HG03139 (cell line): Measurements from ENCODE around the gene C12orf50.
A peak's percentile ranks its signal among the peaks of the same experiment; 100 is the strongest.
"Not testable (repeated sequence)": the region's sequence is repeated elsewhere in the genome, so short reads cannot be mapped to it uniquely, and the experiment has no call there.

Experiments used
- ATAC-seq: cut with Tn5 transposase; IDR thresholded peaks from one replicate; pipeline ENCODE4 v1.9.1; 2021; ENCODE audit not compliant: unreplicated experiment

Gene C12orf50, protein sequence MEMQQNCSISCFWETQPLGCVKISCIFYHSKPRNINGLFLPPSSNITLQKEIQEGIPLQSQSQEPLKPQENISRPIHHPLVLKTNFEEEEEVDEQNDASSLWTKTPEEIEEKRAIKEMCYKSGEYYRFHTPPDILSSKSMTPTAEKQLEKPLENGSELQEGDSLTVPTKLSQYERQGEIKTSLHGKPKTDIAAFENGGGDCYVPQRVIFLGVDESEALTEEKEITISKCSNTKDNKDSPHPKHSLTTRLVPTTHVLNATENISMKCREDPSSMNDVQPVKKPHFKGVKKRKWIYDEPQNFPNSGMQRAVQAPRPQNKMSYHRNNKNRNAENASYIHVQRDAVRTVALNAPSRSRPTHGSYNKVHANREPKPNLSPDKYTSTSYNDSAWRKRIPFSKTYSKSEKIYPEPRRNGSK

DNA sequence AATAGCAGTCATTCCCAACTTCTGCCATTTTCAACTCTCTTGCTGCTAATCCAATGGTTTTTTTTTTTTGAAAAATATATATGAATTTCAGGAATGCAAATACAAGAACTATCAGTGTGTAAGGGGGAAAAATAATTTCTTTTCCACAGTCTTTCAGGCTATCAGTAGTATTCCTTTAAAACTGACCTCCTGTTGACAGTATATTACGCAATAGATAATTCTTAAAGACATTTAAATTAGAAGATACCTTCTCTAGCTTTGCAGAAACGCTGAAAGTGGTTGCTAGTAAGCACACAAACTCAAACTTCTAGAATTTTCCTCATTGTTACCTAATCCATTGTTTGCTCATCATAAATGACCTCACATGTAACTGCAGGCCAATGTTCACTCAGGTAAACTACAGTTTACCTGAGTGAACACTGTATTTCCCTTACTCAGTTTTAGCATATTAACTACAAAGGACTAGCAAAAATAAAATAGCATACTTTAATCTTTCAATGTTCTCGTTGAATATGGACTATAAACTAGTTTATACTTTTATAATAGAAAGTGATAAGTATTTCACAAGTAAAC is at the start of gene C12orf50:
C12orf50 (minus strand) TSS at position 309 of the 573 bp plus-strand sequence. CDS start 2,439 bp downstream, outside the sequence.
- no peak for ATAC-seq

- ATAC-seq, result no peak
Observed at GRCh38 chr12:88067301-88067700, 38.1 kb upstream of the C12orf50 start.

- peak; percentile 95 for ATAC-seq
Observed at GRCh38 chr12:88063375-88063774, 34.2 kb upstream of the C12orf50 start.

- peak; percentile 66 for ATAC-seq
Observed at GRCh38 chr12:88062474-88062873, 33.3 kb upstream of the C12orf50 start.

GRCh38 chr12:88058719-88059077 is 29.5 kb upstream of the C12orf50 start:
- ATAC-seq, result no peak

DNA sequence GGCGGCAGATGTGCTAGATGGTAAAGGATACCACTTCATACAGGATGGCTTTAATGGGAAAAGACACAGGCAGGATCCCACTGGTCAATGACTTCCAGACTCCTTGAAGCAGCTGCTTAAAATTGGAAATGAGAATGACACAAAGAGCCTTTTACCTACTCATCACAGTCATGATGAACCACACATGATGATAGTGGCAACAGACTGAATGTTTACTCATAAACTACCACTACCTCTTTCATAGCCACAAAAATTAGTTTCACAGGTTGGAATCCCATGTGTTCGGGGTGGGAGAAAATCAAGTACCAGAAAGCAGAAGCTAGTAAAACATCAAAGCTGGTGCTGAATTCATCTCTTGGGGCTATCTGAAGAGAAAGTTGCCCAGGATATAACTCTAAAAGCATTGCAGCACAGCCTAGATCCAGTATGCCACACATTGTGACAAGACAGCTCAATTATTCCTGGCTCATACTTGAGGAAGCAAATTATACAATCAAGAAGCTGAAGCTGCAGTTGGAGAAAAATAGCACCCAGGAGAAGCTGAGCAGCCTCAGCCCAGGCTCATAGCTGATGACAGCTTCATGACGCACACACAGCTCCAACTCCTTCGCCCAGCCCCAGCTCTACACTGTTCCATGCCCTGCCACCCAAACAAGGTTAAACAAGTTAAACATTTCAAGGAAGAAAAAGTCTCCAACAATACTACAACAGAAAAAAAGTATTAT is 29.0 kb upstream of the C12orf50 start:
- ATAC-seq, result no peak

- ATAC-seq, result no peak
Observed at GRCh38 chr12:88056571-88056970, 27.4 kb upstream of the C12orf50 start.

GRCh38 chr12:88052686-88053085 is 23.5 kb upstream of the C12orf50 start:
- no peak for ATAC-seq

- no peak for ATAC-seq
Observed at GRCh38 chr12:88044035-88044434, 14.8 kb upstream of the C12orf50 start.

GRCh38 chr12:88037770-88038169 is 8.6 kb upstream of the C12orf50 start:
- no peak for ATAC-seq

GRCh38 chr12:88036353-88036965 is 7.3 kb upstream of the C12orf50 start:
- ATAC-seq, result no peak

GRCh38 chr12:88035907-88036289 is 6.7 kb upstream of the C12orf50 start:
- ATAC-seq, result peak; percentile 2

- peak; percentile 100 for ATAC-seq
Observed at GRCh38 chr12:88035271-88035906, 6.2 kb upstream of the C12orf50 start.

DNA sequence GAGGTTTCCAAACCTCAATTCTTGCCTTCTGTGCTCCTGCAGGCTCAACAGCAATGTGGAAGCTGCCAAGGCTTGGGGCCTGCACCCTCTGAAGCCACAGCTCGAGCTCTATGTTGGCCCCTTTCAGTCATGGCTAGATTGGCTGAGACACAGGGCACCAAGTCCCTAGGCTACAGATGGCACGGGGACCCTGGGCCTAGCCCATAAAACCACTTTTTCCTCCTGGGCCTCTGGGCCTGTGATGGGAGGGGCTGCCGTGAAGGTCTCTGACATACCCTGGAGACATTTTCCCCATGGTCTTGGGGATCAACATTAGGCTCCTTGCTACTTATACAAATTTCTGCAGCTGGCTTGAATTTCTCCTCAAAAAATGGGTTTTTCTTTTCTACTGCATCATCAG is 2.0 kb upstream of the C12orf50 start:
- not testable (repeated sequence) for ATAC-seq

DNA sequence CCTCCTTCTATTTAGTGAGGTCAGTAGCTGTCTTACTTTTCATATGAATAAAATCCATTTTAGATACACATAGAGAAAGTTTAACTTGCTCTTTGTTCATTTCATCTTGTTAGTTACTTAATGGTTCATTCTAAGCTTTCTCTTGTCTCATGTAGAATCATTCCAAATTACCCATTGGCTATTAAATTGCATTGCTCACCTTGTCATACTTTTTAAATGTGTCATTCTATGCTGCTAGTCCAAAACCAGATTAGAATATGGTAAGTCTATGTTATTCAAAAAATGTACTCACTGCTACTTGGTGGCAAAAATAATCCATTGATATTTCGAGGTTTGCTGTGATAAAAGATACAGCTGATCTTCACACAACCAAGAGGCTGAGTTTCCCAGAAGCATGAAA is 3.0 kb downstream of the C12orf50 start:
- ATAC-seq, result no peak

DNA sequence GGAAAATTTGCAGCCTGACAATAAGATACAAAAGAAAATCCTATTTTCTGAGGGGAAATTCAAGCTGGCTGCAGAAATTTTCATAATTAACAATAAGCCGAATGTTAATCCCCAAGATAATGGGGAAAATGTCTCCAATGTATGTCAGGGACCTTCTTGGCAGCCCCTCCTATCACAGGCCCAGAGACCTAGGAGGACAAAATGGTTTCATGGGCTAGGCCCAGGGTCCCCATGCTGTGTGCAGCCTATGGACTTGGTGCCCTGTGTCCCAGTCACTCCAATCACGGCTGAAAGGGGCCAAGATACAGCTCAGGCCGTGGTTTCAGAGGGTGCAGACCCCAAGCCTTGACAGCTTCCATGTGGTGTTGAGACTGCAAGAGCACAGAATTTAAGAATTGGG is 11.2 kb downstream of the C12orf50 start:
- no peak for ATAC-seq

DNA sequence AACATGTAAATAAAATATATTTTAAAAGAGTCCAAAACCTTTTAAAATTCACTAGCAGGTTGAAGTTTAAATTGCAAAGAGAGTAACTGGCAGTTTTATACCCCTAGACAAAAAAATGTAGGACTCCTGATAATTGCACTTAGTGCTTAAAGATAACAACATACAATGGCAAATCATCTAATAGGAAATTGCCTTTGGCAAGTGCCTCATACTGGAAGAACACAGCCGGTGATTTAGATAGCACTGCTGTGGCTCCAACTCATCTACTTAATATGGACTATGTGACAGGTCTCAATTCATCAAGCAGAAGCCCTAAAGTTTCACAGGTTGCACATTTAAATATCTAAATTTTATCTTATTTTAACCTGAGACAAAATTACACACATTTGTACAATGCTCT is 13.4 kb downstream of the C12orf50 start:
- no peak for ATAC-seq

GRCh38 chr12:88011755-88012154 is 17.4 kb downstream of the C12orf50 start:
- no peak for ATAC-seq

GRCh38 chr12:88006351-88006750 is 22.9 kb downstream of the C12orf50 start:
- no peak for ATAC-seq

DNA sequence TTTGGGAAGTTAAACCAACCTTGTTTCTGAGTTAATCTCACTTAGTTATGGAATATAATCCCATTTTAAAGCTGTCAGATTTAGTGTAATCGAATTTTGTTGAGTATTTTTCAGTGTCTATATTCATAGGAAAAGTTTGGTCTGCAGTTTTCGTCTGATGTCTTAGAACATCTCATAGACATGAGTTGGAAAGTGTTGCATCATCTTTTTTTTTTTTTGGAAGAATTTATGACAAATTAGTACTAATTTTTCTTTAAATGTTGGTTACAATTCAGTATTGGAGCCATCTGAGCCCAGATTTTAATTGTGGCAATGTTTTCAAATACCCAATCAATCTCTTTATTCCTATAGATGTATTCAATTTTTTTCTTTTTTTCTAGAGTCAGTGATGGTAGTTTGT is 27.9 kb downstream of the C12orf50 start:
- no peak for ATAC-seq

- ATAC-seq, result peak; percentile 97
Observed at GRCh38 chr12:87995581-87996178, 33.5 kb downstream of the C12orf50 start.
